Measurements from ENCODE around the gene HIRA.
"Not testable (repeated sequence)": the region's sequence is repeated elsewhere in the genome, so short reads cannot be mapped to it uniquely, and the experiment has no call there.

The HIRA gene

DNA sequence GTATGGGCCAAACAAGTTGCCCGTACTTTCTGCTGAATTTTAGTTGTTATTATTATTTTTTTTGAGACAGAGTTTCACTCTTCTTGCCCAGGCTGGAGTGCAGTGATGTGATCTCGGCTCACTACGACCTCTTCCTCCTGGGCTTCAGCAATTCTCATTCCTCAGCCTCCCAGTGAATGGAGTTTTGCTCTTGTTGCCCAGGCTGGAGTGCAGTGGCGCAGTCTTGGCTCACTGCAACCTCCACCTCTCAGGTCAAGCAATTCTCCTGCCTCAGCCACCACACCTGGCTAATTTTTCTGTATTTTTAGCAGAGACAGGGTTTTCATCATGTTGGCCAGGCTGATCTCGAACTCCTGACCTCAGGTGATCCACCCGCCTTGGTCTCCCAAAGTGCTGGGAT, 125.0 kb downstream of the HIRA start:
- not testable (repeated sequence) for FAIRE-seq

DNA sequence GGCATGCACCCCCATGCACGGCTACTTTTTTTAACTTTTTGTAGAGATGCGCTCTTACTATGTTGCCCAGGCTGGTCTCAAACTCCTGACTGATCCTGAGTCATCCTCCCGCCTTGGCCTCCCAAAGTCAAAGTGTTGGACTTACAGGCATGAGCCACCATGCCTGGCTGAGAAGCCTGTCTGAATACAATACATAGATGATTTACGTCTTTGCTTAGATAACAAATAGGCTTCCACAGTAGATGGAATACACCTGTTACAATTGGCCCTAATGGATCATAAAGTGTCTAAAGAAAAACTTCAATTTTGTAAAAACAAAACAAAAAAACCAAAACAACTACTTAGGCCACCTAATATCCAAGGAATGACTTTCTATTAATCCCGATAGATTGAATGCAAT, 127.0 kb downstream of the HIRA start:
- FAIRE-seq, result no peak

DNA sequence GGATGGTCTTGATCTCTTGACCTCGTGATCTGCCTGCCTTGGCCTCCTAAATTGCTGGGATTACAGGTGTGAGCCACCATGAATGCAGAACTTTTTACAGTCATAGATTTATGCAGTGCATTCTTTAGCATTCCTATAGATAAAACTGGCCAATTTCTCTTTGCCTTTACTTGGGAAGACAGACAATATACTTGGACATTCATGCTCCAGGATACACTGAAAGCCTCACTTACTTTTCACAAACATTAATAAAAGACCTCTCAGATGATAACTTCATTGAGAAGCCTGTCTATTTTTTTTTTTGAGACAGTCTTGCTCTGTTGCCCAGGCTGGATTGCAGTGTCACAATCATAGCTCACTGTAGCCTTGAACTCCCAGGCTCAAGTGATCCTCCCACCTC, 127.7 kb downstream of the HIRA start:
- FAIRE-seq, result no peak

DNA sequence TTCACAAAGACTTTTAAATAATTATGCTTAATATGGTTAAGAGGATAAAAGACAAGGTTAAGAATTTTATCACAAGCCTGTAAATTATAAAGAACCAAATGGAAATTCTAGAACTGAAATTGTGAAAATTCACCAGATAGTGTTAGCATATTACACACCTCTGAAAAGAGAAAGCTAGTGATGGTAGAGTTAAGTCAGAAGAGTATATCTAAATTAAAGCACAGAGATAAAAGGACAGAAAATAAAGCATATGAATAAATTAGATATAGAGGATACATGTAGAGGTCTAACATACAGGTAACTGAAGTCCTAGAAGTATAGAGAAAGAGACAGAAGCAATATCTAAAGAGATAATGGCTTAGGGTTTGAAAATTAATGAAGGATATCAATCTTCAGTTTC, 135.8 kb downstream of the HIRA start:
- FAIRE-seq, result no peak

DNA sequence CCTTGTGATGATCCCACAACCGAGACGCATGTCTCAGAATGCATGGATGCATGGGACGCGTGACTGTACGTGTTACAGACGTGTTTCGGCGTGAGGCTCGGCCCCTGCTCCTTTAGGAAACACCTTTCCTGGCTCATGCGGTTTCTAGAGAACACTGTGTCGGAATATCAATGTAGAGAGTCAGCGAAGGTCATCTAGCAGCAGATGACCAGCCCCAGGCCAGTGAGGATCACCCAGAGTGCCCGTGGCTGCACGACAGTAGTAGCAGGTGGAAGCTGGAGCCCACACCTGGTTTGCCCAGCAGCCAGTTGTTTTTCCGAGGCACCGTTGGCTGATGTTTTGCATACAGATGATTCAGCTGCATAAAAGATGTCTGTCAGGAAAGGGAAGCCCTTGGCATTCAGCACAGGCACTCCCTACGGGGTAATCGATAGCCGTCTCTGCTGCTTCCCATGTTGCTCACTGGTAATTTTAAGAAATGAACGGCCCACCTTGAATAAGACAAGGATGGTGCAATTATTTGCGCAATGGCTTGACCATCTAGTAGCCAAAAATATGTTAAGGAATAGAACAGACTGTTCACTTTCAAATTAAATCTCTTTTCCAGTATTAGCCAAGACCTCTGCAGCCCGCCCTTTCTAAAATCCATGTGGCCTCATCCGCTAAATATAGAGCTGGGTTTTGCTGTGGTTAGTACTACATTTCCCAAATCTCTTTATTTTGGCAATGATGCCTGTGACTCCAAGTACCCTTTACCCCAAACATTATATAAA, 138.9 kb downstream of the HIRA start:
- no peak for FAIRE-seq

DNA sequence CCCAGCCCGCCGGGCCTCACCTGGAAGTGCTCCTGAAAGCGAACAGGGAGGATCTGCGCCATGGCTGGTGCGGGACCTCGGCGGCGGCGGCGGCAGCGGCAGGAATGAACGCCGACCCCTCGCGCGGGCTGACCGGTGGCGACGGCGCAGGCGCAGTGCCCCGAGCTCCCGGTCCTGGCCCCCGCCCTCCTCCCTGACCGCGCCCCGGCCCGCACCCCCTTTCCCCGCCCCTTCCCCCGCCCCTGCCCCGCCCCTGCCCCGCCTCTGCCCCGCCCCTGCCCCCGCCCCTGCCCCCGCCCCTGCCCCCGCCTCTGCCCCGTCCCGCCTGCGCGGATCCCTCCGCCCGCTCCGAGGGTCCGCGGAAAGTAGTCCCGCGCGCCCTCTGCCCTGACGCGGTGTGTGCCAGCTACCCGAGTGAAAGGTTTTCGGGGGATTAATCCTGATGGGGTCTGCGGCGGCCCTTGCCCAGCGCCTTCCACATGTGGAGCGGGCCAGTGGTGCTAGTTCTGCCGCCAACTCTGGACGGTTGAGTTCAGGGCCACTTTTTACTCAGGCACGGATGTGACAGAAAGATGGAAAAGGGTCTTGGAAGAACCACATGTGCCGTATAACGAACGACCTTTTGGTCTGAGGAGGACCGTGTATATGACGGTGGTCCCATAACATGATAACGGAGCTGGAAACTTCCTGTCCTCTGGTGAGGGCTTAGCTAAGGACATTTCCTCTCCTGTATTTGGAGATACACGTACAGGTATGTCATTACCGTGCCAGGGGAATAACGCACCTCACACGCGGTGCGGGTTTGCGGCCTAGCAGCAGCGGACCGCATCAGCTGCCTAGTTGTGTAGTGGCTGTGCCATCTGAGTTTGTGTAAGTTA, 139.7 kb downstream of the HIRA start, which contains the start of gene CLTCL1:
TSS of gene CLTCL1 (minus strand) at position 140 of the 878 bp plus-strand sequence. CDS start at position 62, 78 bp downstream.
- no peak for FAIRE-seq

DNA sequence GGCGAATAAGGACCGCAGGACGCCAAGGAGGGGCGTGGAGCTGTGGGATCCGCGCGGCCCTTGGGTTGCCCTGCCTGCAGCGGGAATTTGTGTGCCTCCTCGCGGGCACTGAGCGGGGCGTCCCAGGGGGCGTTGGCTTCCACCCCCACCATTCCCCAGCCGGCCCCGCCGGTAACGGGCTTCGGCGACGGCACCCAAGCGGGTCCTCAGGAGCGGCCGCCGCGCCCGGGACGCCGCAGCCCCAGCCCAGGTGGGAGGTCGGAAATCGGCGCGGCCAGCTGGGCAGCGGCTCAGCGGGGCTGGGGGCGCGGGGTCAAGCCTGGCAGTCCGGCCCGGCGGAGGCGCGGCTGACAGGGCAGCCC, 140.3 kb downstream of the HIRA start:
- FAIRE-seq, result no peak

DNA sequence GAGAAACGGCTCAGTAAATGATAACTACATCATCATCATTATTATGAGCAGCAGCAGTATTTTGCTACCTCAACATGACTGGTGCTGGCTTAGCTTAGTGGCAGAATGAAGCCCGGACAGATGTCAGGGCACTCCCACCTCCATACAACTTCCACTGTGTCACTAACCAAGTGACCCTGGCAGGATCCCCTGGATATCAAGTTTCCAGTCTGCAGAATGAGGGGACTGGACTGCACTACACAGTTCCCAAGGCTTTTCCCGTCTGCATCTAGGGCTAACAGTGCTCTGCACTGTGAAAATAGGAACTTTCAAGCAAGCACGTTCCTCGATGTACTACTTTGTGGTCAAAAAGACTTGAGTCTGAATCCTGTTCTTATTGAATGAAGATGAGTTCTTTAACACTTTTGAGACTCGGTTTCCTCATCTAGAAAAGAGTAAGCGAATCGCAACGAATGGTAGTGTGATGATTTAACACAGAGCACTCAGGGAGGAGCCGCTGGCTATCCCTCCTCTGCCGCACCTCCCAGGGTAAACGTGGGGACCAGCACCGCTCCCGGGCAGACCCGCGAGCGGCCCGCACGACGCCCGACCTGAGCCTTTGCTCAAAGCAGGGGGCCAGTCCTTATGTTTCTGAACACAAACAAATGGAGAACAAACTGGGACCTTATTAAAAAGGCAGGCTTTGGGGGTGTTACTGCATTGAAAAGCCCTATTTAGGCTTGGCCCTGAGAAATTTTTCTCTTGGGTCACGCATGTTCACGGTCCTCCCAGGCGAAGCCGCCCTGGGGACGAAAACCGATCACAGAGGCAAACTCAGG, 140.9 kb downstream of the HIRA start:
- no peak for FAIRE-seq

DNA sequence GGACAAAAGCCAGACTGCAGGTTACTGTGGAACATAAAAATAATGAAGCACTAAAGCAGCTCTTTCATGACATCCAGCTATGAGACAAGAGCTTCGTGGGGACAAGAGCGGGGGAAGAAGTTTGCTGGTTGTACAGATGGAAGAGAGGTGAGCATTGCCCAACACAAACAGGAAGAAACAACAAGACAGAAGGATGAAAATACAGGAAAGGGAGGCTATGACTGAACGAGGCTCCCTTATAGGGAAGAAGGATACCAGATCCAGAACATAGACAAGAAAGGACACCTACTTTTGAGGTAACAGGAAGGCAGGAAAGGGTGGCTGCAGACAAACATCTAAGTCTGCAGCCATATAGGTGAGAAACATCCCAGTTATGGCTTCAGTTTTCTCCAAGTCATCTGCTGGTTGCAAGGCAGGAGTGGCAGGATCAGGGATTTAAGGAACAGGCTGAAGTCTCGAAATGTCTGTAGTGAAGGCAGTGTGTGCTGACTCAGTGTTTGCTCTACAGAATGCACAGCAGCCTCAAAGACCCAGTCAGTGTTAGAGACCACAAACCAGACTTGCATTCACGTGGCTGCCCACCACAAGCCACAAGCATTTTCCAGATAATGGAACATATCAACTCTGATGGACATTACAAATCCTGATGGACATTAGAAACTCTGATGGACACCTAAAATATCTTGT, 141.9 kb downstream of the HIRA start:
- no peak for FAIRE-seq

DNA sequence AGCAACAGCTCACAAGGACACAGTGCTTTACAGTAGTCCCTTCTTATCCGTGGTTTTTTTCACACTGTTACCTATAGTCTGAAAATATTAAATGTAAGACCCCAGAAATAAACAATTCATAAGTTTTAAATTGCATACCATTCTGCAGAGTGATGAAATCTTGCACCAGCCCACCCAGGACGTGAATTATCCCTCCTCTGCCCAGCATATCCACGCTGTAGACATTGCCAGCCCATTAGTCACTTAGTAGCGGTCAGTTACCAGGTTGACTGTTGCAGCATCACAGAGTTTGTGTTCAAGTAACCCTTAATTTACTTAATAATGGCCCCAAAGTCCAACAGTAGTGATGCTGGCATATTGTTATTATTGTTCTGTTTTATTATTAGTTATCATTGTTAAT, 143.6 kb downstream of the HIRA start:
- FAIRE-seq, result no peak

DNA sequence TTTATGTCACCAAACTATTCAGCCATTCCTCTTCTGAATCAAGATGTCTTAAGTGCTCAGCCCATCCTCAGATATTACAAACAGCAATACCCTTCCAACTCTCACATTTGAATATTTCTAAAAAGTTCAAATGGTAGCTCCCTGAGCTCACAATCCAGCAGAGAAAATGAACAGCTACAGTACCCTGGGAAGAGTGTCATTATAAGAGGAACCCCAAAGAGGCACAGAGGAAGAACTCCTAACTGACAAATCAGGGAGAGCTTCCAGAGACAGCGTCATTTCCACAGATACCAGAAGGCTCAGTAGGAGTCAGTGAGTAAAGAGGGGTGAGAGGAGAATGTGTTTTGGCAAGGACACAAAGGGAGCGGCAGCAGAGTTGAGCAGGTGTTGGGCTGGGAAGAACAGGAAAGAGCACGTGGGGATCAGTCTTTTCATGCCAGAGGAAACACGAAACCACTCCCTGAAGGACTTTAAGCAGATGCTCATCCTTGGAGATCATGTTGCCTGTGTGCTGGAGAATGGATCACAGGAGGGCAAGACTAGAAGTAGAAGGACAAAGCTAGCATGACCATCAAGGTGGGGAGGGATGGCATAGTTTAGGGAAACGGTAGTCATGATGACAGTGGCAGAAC, 144.3 kb downstream of the HIRA start:
- no peak for FAIRE-seq

DNA sequence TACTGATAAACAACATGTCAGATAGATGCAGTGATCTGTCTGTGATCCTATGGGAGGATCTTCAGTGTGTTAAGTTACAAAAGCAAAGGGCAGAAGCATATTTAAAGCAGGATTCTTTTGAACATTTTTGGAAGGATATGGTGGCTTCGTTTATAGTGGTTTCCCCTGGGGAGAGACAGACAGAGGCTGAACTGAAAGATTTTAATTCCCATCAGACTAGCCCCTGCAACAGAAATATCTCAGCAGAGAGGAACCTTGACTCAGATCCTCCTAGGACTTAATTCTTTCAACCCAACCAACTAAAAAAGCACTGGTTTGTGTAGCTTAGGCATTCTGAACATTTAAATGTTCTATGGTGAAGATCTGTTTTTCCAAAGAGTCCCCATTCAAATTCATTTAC, 145.7 kb downstream of the HIRA start:
- FAIRE-seq, result no peak

Measured in endometrium (tissue), 2 donors.